ENCODE measurements around the gene TMEM266.

DNA sequence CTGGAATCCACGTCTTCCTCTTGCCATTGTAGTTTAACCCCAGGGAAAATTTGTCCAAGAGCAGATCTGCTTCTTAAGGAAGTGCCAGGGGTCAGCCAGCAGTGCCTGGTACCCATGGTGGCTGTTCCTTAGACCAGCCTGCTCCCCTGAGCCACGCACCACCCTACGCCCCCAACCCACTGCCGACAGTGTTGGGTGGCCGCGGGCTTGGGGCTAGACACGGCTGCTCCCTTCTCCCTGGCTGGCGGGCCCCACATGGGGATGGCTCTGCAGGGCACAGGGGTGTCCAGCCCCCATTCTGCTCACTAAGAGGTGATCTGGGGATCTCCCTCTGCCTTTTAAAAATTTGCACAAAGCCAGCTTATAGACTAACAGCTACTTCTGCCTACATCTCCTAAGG lies 104.8 kb downstream of the TMEM266 start:
- no peak for TF ChIP-seq EZH2 (IDR thresholded peaks at IDR 0.05; ENCODE audit: low read depth, unreplicated experiment)
- TF ChIP-seq POLR2AphosphoS5 (IDR thresholded peaks at IDR 0.05; ENCODE audit: low read depth), result no peak
- TF ChIP-seq JUNB (IDR thresholded peaks at IDR 0.05; ENCODE audit: unreplicated experiment), result no peak
- TF ChIP-seq CREB1 (CRISPR knock-in tag; IDR thresholded peaks at IDR 0.05; ENCODE audit: low read depth), result no peak

Data from GM23338 (cell line).